HL-60 (cell line): ENCODE data around the gene EYS.

ENCODE experiments used
- POLR2AphosphoS5 ChIP-seq: IDR thresholded peaks from 2 replicates; pipeline ENCODE4 v1.6.1; 2012; ENCODE audit warnings: low read depth
- SPI1 ChIP-seq: IDR thresholded peaks from 2 replicates; pipeline ENCODE4 v1.6.1; 2012; ENCODE audit warnings: low read depth, mild to moderate bottlenecking, borderline replicate concordance
- TF ChIP-seq, protein P1 (sequence below): IDR thresholded peaks from one replicate; pipeline ENCODE4 v1.5.1; 2011; ENCODE audit warnings: low read length, control low read depth, inconsistent platforms; ENCODE audit not compliant: insufficient read depth
- TF ChIP-seq, protein P2 (sequence below): IDR thresholded peaks from 2 replicates; pipeline ENCODE4 v1.6.1; 2012; ENCODE audit warnings: low read depth; ENCODE audit not compliant: insufficient replicate concordance

DNA sequence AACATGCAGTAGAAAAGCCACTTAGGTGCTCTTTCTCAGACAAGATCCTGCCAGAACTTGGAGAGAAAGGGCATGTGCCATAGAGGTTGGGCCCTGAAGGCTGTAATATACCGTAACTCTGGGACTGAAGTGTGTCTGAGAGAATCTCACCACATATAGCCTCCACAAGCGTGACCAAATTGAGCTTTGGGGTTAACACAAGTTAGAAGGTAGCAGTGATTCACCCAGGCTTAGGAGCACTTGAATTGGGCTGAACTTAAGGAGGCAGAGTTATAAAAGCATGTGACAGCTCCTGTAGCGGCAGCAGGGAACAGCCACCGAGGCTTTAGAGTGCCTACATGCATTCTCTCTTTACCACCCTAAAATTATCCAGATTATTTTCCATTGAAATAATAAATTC lies 1709.8 kb downstream of the EYS start:
- TF ChIP-seq, protein P1, sequence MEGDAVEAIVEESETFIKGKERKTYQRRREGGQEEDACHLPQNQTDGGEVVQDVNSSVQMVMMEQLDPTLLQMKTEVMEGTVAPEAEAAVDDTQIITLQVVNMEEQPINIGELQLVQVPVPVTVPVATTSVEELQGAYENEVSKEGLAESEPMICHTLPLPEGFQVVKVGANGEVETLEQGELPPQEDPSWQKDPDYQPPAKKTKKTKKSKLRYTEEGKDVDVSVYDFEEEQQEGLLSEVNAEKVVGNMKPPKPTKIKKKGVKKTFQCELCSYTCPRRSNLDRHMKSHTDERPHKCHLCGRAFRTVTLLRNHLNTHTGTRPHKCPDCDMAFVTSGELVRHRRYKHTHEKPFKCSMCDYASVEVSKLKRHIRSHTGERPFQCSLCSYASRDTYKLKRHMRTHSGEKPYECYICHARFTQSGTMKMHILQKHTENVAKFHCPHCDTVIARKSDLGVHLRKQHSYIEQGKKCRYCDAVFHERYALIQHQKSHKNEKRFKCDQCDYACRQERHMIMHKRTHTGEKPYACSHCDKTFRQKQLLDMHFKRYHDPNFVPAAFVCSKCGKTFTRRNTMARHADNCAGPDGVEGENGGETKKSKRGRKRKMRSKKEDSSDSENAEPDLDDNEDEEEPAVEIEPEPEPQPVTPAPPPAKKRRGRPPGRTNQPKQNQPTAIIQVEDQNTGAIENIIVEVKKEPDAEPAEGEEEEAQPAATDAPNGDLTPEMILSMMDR, result no peak
- TF ChIP-seq, protein P2, sequence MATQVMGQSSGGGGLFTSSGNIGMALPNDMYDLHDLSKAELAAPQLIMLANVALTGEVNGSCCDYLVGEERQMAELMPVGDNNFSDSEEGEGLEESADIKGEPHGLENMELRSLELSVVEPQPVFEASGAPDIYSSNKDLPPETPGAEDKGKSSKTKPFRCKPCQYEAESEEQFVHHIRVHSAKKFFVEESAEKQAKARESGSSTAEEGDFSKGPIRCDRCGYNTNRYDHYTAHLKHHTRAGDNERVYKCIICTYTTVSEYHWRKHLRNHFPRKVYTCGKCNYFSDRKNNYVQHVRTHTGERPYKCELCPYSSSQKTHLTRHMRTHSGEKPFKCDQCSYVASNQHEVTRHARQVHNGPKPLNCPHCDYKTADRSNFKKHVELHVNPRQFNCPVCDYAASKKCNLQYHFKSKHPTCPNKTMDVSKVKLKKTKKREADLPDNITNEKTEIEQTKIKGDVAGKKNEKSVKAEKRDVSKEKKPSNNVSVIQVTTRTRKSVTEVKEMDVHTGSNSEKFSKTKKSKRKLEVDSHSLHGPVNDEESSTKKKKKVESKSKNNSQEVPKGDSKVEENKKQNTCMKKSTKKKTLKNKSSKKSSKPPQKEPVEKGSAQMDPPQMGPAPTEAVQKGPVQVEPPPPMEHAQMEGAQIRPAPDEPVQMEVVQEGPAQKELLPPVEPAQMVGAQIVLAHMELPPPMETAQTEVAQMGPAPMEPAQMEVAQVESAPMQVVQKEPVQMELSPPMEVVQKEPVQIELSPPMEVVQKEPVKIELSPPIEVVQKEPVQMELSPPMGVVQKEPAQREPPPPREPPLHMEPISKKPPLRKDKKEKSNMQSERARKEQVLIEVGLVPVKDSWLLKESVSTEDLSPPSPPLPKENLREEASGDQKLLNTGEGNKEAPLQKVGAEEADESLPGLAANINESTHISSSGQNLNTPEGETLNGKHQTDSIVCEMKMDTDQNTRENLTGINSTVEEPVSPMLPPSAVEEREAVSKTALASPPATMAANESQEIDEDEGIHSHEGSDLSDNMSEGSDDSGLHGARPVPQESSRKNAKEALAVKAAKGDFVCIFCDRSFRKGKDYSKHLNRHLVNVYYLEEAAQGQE, result no peak
- no peak for TF ChIP-seq SPI1
- no peak for TF ChIP-seq POLR2AphosphoS5
